Mammary epithelial cell (primary cell): Measurements from ENCODE around the gene NDRG4.

Experiments
- EZH2 ChIP-seq: IDR thresholded peaks from 2 replicates; pipeline ENCODE4 v1.6.1; 2012; ENCODE audit warnings: low read length, inconsistent platforms, borderline replicate concordance
- TF ChIP-seq, protein P1 (sequence below), 2 donors: IDR thresholded peaks in 1 of 2; conservative IDR thresholded peaks in 1 of 2; 2 replicates each; pipeline ENCODE4 v1.5.1; 2011 to 2012; ENCODE audit warnings: inconsistent platforms in 2 of 2, low read length in 2 of 2, mild to moderate bottlenecking in 2 of 2, control low read depth in 1 of 2, low read depth in 1 of 2; ENCODE audit not compliant: insufficient read depth in 1 of 2; ENCODE audit errors: extremely low read depth in 1 of 2

- TF ChIP-seq, protein P1, sequence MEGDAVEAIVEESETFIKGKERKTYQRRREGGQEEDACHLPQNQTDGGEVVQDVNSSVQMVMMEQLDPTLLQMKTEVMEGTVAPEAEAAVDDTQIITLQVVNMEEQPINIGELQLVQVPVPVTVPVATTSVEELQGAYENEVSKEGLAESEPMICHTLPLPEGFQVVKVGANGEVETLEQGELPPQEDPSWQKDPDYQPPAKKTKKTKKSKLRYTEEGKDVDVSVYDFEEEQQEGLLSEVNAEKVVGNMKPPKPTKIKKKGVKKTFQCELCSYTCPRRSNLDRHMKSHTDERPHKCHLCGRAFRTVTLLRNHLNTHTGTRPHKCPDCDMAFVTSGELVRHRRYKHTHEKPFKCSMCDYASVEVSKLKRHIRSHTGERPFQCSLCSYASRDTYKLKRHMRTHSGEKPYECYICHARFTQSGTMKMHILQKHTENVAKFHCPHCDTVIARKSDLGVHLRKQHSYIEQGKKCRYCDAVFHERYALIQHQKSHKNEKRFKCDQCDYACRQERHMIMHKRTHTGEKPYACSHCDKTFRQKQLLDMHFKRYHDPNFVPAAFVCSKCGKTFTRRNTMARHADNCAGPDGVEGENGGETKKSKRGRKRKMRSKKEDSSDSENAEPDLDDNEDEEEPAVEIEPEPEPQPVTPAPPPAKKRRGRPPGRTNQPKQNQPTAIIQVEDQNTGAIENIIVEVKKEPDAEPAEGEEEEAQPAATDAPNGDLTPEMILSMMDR (conservative IDR thresholded peaks at IDR 0.05 in 1 of 2, IDR thresholded peaks at IDR 0.05 in 1 of 2; ENCODE audit: extremely low read depth in 1 of 2, insufficient read depth in 1 of 2, low read depth in 1 of 2, low read length in 2 of 2) = no peak
- no peak for TF ChIP-seq EZH2
Measured at GRCh38 chr16:58465817-58466216, 34.1 kb upstream of the NDRG4 start.
